HepG2 (cell line): ENCODE measurements around the gene VSIG8. TPM values are rescaled to one million over a fixed set of nuclear protein-coding genes. Genes with fewer than 3 reads are reported as not detected.

Experiments
- ATAC-seq: fragments of 200-7000 bp; cut with Tn5 transposase; 3 replicates; pipeline ENCODE4 v1.9.1; 2020; ENCODE audit warnings: mild to moderate bottlenecking, moderate library complexity
- BruUV-seq: library from RNA; stranded (reverse); fragments of 400-500 nt; replicated peaks from 2 replicates; lab custom pipeline; 2021; lab: Mats Ljungman, UMichigan
- CTCF ChIA-PET: fragments of 300-600 bp; formaldehyde crosslinking; extraction: SDS; loops from one replicate; lab custom pipeline; 2021; ENCODE audit warnings: low total read pairs, inconsistent platforms, low intra/inter-chr PET ratio; lab: Yijun Ruan, JAX
- POLR2A ChIA-PET: fragments of 350-600 bp; sonication (Branson Sonifier 250); formaldehyde crosslinking; loops from one replicate; lab custom pipeline; 2020; ENCODE audit warnings: antibody characterized with exemption, inconsistent platforms; lab: Yijun Ruan, JAX
- DNase-seq: peaks from one replicate; pipeline ENCODE4 v3.0.0-alpha.2; 2015; ENCODE audit warnings: low spot score
- FAIRE-seq: peaks from 3 replicates; lab custom pipeline; 2011; peaks lifted over from hg19 to GRCh38; lab: Jason Lieb, UNC
- H2AFZ ChIP-seq: one replicate; pipeline ENCODE4 v1.6.1; 2011; ENCODE audit warnings: low read length, inconsistent platforms
- H3K27ac ChIP-seq: fragments of 300-600 bp; 3 replicates; pipeline ENCODE4 v1.8.0; 2011; ENCODE audit warnings: mixed run types, mild to moderate bottlenecking, mixed read lengths, low read length, inconsistent platforms; ENCODE audit not compliant: insufficient read depth; ENCODE audit errors: extremely low read length
- H3K27me3 ChIP-seq, 2 experiments: fragments of 200-600 bp in 1 of 2; 2 replicates in 1 of 2; 3 replicates in 1 of 2; pipeline versions ENCODE4 v1.6.0 to v1.8.0; 2011; ENCODE audit warnings: low read length in 2 of 2, mild to moderate bottlenecking in 2 of 2, moderate library complexity in 2 of 2, inconsistent platforms in 1 of 2; ENCODE audit not compliant: insufficient read depth in 2 of 2, control insufficient read depth in 1 of 2
- H3K36me3 ChIP-seq, 2 experiments: fragments of 200-600 bp in 1 of 2; replicated peaks in 1 of 2; 2 replicates in 1 of 2; 3 replicates in 1 of 2; pipeline versions ENCODE4 v1.5.1 to v1.8.0; 2011; ENCODE audit warnings: low read length in 2 of 2, inconsistent platforms in 1 of 2; ENCODE audit not compliant: insufficient read depth in 2 of 2, control insufficient read depth in 1 of 2
- H3K4me1 ChIP-seq: 2 replicates; pipeline ENCODE4 v1.5.1; 2012; ENCODE audit warnings: low read length, inconsistent platforms; ENCODE audit not compliant: insufficient read depth
- H3K4me2 ChIP-seq: 2 replicates; pipeline ENCODE4 v1.6.0; 2011; ENCODE audit warnings: low read depth, low read length, inconsistent platforms
- H3K4me3 ChIP-seq, 3 experiments: fragments of 200-600 bp in 1 of 3; sonication (generic), shearing (Covaris generic) in 1 of 3; replicated peaks in 1 of 3; 2 replicates each; pipeline ENCODE4 v1.5.1; 2011 to 2016; ENCODE audit warnings: low read length in 3 of 3, inconsistent platforms in 2 of 3, low read depth in 2 of 3, mild to moderate bottlenecking in 2 of 3, control low read depth in 1 of 3, mixed read lengths in 1 of 3; ENCODE audit not compliant: insufficient read depth in 1 of 3
- H3K79me2 ChIP-seq: one replicate; pipeline ENCODE4 v1.6.1; 2011; ENCODE audit warnings: low read length, inconsistent platforms; ENCODE audit not compliant: insufficient read depth
- H3K9ac ChIP-seq: 2 replicates; pipeline ENCODE4 v1.6.0; 2011; ENCODE audit warnings: mild to moderate bottlenecking, low read depth, low read length, inconsistent platforms; ENCODE audit not compliant: insufficient read depth
- H3K9me3 ChIP-seq: 2 replicates; pipeline ENCODE4 v1.5.1; 2012; ENCODE audit warnings: mild to moderate bottlenecking, low read length
- H4K20me1 ChIP-seq: 2 replicates; pipeline ENCODE4 v1.6.0; 2011; ENCODE audit warnings: inconsistent platforms, mild to moderate bottlenecking, low read length, moderate library complexity; ENCODE audit not compliant: insufficient read depth
- CHD2 ChIP-seq: IDR thresholded peaks from 2 replicates; pipeline ENCODE4 v1.6.1; 2011; ENCODE audit warnings: low read depth, low read length, improper control_type of control experiment
- FOSL1 ChIP-seq: sonication (generic); formaldehyde crosslinking; IDR thresholded peaks from 2 replicates; pipeline ENCODE4 v1.9.0; 2021; ENCODE audit warnings: missing genetic modification reagents, borderline replicate concordance
- KDM6A ChIP-seq: IDR thresholded peaks from 2 replicates; pipeline ENCODE4 v1.6.1; 2016; ENCODE audit warnings: low read depth
- RARA ChIP-seq: IDR thresholded peaks from 2 replicates; pipeline ENCODE4 v1.6.1; 2016; ENCODE audit warnings: missing genetic modification reagents, missing compliant biosample characterization
- ZBTB21 ChIP-seq: sonication (generic); formaldehyde crosslinking; IDR thresholded peaks from 2 replicates; pipeline ENCODE4 v1.4.0; 2020; ENCODE audit warnings: missing genetic modification reagents
- ZNF207 ChIP-seq: fragments of 450-650 bp; IDR thresholded peaks from 2 replicates; pipeline ENCODE4 v1.6.1; 2016; ENCODE audit warnings: antibody characterized with exemption, borderline replicate concordance
- ZNF670 ChIP-seq: sonication (generic); formaldehyde crosslinking; IDR thresholded peaks from 2 replicates; pipeline ENCODE4 v1.8.0; 2022; ENCODE audit warnings: mild to moderate bottlenecking, missing genetic modification reagents, borderline replicate concordance
- ZNF709 ChIP-seq: sonication (generic); formaldehyde crosslinking; IDR thresholded peaks from 2 replicates; pipeline ENCODE4 v1.5.0; 2020; ENCODE audit warnings: mild to moderate bottlenecking, missing genetic modification reagents
- WGBS: methylation state at CpG from one replicate; pipeline ENCODE4 v1.1.6; 2017; ENCODE audit warnings: low lambda C conversion rate; 5-methylcytosine and 5-hydroxymethylcytosine counted together
- in situ Hi-C: cut with HindIII; loops from 2 replicates; pipeline ENCODE4 v1.10.0; 2017; ENCODE audit warnings: low pct_unique_long_range_greater_than_20kb; ENCODE audit not compliant: extremely low pct_ligation_motif_present
- intact Hi-C: fragments of 100-400 bp; cut with micrococcal nuclease; formaldehyde crosslinking; loops from one replicate; pipeline ENCODE4 v1.10.0; 2022; ENCODE audit not compliant: unreplicated experiment
- polyA plus RNA-seq, 8 experiments: library from polyadenylated mRNA; depleted of rRNA in 3 of 8; stranded (reverse) in 7 of 8; unstranded in 1 of 8; fragments of >200 nt; fragmentation: Illumina TruSeq in 4 of 8; extraction: Trizol in 4 of 8; gene quantifications; 2 replicates each; pipeline versions ENCODE4 v1.2.1 to v1.2.3, GENCODE V29; 2011 to 2016; ENCODE audit warnings: low read depth in 4 of 8, missing spikeins in 1 of 8, mixed read lengths in 1 of 8; ENCODE audit not compliant: insufficient read depth in 1 of 8
- total RNA-seq, 5 experiments: library from RNA; depleted of rRNA; stranded (reverse); fragments of >200 nt; fragmentation: Illumina TruSeq; extraction: Trizol; gene quantifications; 2 replicates each; pipeline ENCODE4 v1.2.3, GENCODE V29; 2016; ENCODE audit warnings: low read depth in 1 of 5
- TF ChIP-seq, protein P1 (sequence below): sonication (generic); formaldehyde crosslinking; IDR thresholded peaks from 2 replicates; pipeline ENCODE4; 2020; ENCODE audit warnings: missing genetic modification reagents, mild to moderate bottlenecking, borderline replicate concordance
- TF ChIP-seq, protein P2 (sequence below): sonication (generic); formaldehyde crosslinking; IDR thresholded peaks from 2 replicates; pipeline ENCODE4 v1.4.0; 2020; ENCODE audit warnings: missing genetic modification reagents, mild to moderate bottlenecking, borderline replicate concordance
- TF ChIP-seq, protein P3 (sequence below): IDR thresholded peaks from 2 replicates; pipeline ENCODE4 v1.6.1; 2012; ENCODE audit warnings: low read depth, low read length, improper control_type of control experiment

The VSIG8 gene
- total and polyA plus RNA-seq, 2 of the 13 experiments (the other 11 are each of a cell fraction or from before 2014, with no cell fraction given) = not detected

DNA sequence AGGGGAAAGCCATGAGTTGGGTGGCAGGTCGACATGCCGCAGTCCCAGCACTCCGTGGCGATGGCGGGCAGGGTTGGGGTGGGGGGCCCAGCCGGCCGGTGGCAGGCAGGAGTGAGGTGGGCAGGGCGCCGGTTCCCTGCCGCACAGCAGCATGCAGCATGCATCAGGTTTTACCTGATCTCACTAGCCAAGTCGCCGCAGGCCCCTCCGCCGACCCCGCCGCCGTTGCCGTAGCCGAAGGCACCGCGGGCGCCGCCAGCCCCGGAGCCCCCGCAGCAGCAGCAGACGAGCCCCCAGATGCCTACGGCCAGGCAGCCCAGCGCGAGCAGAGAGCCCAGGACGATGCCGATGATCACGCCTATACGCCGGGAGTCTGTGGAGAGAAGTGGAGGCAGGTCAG is 6.7 kb downstream of the VSIG8 start (continued):
- TF ChIP-seq, protein P1, sequence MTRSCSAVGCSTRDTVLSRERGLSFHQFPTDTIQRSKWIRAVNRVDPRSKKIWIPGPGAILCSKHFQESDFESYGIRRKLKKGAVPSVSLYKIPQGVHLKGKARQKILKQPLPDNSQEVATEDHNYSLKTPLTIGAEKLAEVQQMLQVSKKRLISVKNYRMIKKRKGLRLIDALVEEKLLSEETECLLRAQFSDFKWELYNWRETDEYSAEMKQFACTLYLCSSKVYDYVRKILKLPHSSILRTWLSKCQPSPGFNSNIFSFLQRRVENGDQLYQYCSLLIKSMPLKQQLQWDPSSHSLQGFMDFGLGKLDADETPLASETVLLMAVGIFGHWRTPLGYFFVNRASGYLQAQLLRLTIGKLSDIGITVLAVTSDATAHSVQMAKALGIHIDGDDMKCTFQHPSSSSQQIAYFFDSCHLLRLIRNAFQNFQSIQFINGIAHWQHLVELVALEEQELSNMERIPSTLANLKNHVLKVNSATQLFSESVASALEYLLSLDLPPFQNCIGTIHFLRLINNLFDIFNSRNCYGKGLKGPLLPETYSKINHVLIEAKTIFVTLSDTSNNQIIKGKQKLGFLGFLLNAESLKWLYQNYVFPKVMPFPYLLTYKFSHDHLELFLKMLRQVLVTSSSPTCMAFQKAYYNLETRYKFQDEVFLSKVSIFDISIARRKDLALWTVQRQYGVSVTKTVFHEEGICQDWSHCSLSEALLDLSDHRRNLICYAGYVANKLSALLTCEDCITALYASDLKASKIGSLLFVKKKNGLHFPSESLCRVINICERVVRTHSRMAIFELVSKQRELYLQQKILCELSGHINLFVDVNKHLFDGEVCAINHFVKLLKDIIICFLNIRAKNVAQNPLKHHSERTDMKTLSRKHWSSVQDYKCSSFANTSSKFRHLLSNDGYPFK = no peak
- no peak for TF ChIP-seq ZNF207
- TF ChIP-seq ZNF709 (CRISPR knock-in tag) = no peak
- no peak for TF ChIP-seq CHD2
- TF ChIP-seq KDM6A (CRISPR knock-in tag) = no peak
- TF ChIP-seq, protein P2, sequence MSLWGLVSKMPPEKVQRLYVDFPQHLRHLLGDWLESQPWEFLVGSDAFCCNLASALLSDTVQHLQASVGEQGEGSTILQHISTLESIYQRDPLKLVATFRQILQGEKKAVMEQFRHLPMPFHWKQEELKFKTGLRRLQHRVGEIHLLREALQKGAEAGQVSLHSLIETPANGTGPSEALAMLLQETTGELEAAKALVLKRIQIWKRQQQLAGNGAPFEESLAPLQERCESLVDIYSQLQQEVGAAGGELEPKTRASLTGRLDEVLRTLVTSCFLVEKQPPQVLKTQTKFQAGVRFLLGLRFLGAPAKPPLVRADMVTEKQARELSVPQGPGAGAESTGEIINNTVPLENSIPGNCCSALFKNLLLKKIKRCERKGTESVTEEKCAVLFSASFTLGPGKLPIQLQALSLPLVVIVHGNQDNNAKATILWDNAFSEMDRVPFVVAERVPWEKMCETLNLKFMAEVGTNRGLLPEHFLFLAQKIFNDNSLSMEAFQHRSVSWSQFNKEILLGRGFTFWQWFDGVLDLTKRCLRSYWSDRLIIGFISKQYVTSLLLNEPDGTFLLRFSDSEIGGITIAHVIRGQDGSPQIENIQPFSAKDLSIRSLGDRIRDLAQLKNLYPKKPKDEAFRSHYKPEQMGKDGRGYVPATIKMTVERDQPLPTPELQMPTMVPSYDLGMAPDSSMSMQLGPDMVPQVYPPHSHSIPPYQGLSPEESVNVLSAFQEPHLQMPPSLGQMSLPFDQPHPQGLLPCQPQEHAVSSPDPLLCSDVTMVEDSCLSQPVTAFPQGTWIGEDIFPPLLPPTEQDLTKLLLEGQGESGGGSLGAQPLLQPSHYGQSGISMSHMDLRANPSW (CRISPR knock-in tag) = no peak
- TF ChIP-seq ZBTB21 (CRISPR knock-in tag) = no peak
- TF ChIP-seq, all 625 proteins: peak for 0

DNA sequence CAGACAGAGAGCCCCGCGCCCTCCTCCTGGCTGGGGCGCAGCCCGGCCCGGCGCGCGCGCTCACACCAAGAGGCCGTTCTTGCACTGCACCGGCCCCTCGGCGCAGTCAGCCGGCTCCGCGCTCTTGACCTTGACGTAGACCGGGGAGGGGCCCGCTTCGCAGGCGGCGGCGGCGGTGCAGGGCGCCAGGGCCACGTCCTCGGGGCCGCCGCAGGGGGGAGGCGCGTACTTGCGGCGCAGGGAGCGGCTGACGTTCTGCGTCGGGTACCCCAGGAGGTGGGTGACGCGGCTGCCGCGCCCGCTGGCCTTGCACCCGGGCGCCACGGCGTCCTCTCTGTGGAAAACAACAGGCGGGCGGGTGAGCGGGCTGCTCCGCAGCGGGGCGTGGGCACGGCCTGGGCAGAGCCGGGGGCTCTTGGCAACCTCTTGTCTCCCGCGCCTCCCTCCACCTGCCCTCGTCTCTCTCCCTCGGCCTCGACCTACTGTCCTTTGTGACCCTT is 7.7 kb downstream of the VSIG8 start:
- Histone ChIP-seq H3K27ac (no peak overlapping the region), H3K27me3 (peaks cover 4 to 27% of the 10 kb centered on the region in 2 experiments; a peak in 4 of 5 replicates), H3K4me1 (no peaks in the 10 kb centered on the region), H3K79me2 (no peaks in the 10 kb centered on the region), H2AFZ (no peak overlapping the region), H3K9ac (no peak overlapping the region), H3K9me3 (no peaks in the 10 kb centered on the region), H3K4me3 (peak overlapping the region in 1 of 3 experiments; percentile 33; a peak in 2 of 6 replicates), H4K20me1 (no peaks in the 10 kb centered on the region), H3K36me3 (no peaks in the 10 kb centered on the region), H3K4me2 (peak overlapping the region; percentile 42)
- ATAC-seq = peak; percentile 86
- WGBS = 0% methylated on average over 4 of the region's 59 CpGs
- BruUV-seq = no TSS peak
- intact Hi-C loops (no loop called here), in situ Hi-C loops (no loop called here)
- peak; percentile 7 for DNase-seq
- no peak for FAIRE-seq
- POLR2A ChIA-PET = no interaction called here
- CTCF ChIA-PET = no interaction called here
- TF ChIP-seq, protein P3, sequence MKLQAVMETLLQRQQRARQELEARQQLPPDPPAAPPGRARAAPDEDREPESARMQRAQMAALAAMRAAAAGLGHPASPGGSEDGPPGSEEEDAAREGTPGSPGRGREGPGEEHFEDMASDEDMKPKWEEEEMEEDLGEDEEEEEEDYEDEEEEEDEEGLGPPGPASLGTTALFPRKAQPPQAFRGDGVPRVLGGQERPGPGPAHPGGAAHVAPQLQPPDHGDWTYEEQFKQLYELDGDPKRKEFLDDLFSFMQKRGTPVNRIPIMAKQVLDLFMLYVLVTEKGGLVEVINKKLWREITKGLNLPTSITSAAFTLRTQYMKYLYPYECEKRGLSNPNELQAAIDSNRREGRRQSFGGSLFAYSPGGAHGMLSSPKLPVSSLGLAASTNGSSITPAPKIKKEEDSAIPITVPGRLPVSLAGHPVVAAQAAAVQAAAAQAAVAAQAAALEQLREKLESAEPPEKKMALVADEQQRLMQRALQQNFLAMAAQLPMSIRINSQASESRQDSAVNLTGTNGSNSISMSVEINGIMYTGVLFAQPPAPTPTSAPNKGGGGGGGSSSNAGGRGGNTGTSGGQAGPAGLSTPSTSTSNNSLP = no peak
- TF ChIP-seq RARA (CRISPR knock-in tag) (peak; percentile 49; the same call in 1 of the 2 replicates), ZNF670 (no peak), FOSL1 (CRISPR knock-in tag) (no peak)
